HTR-8/SVneo (cell line): Measurements from ENCODE around the gene CD226.
"Not testable (repeated sequence)": the region's sequence is repeated elsewhere in the genome, so short reads cannot be mapped to it uniquely, and the experiment has no call there.

Source experiments
- DNase-seq: peaks from one replicate; pipeline ENCODE4 v3.0.0; 2011; ENCODE audit warnings: low spot score, mixed read lengths; ENCODE audit not compliant: insufficient read length
- FAIRE-seq: peaks from 2 replicates; lab custom pipeline; 2011; peaks lifted over from hg19 to GRCh38; lab: Jason Lieb, UNC

The CD226 gene

GRCh38 chr18:69947361-69948133 lies at the start of gene CD226:
TSS of gene CD226 (minus strand) at chr18:69947873. CDS start at chr18:69947406, 467 bp downstream.
- FAIRE-seq (no peak), DNase-seq (no peak)

- FAIRE-seq, result no peak
- DNase-seq, result no peak
These were observed 49.5 kb upstream of the CD226 start for GRCh38 chr18:69996951-69997798.

- DNase-seq (no peak), FAIRE-seq (no peak)
These were observed 48.7 kb upstream of the CD226 start for GRCh38 chr18:69996417-69996816.

GRCh38 chr18:69995774-69996173 lies 48.1 kb upstream of the CD226 start:
- DNase-seq, result no peak
- no peak for FAIRE-seq

GRCh38 chr18:69992776-69993175 lies 45.1 kb upstream of the CD226 start:
- DNase-seq (no peak), FAIRE-seq (no peak)

- FAIRE-seq, result no peak
These were observed 40.2 kb upstream of the CD226 start for GRCh38 chr18:69987870-69988269.

GRCh38 chr18:69985239-69985638 lies 37.6 kb upstream of the CD226 start:
- no peak for DNase-seq
- no peak for FAIRE-seq

More at GRCh38 chr18:69987870-69988269, 40.2 kb upstream of the CD226 start:
- no peak for DNase-seq

GRCh38 chr18:69982417-69982816 lies 34.7 kb upstream of the CD226 start:
- FAIRE-seq, result no peak
- no peak for DNase-seq

- DNase-seq, result no peak
- no peak for FAIRE-seq
These were observed 34.3 kb upstream of the CD226 start for GRCh38 chr18:69981948-69982347.

GRCh38 chr18:69980982-69981804 lies 33.5 kb upstream of the CD226 start:
- FAIRE-seq (no peak), DNase-seq (no peak)

GRCh38 chr18:69980509-69980908 lies 32.8 kb upstream of the CD226 start:
- DNase-seq (no peak), FAIRE-seq (no peak)

- FAIRE-seq (no peak), DNase-seq (no peak)
These were observed 31.4 kb upstream of the CD226 start for GRCh38 chr18:69978732-69979715.

- not testable (repeated sequence) for DNase-seq, FAIRE-seq
These were observed 27.6 kb upstream of the CD226 start for GRCh38 chr18:69975294-69975693.

- FAIRE-seq (no peak), DNase-seq (no peak)
These were observed 26.7 kb upstream of the CD226 start for GRCh38 chr18:69974365-69974764.

GRCh38 chr18:69969491-69969890 lies 21.8 kb upstream of the CD226 start:
- FAIRE-seq, result no peak
- no peak for DNase-seq

- no peak for DNase-seq
These were observed 20.4 kb upstream of the CD226 start for GRCh38 chr18:69968039-69968438.

GRCh38 chr18:69963196-69963595 lies 15.5 kb upstream of the CD226 start:
- DNase-seq (no peak), FAIRE-seq (no peak)

More at GRCh38 chr18:69968039-69968438, 20.4 kb upstream of the CD226 start:
- no peak for FAIRE-seq

- DNase-seq (no peak), FAIRE-seq (no peak)
These were observed 14.0 kb upstream of the CD226 start for GRCh38 chr18:69961718-69962117.

GRCh38 chr18:69958422-69958821 lies 10.7 kb upstream of the CD226 start:
- no peak for DNase-seq
- no peak for FAIRE-seq
